Stimulated activated naive CD4-positive, alpha-beta T cell (primary cell): ENCODE results near the gene CBX5.
"Not testable (repeated sequence)": the region's sequence is repeated elsewhere in the genome, so short reads cannot be mapped to it uniquely, and the experiment has no call there.

ENCODE experiments used
- DNase-seq, 6 experiments: peaks; one replicate each; lab custom pipeline; 2025; lab: John Stamatoyannopoulos, UW

Gene CBX5

DNA sequence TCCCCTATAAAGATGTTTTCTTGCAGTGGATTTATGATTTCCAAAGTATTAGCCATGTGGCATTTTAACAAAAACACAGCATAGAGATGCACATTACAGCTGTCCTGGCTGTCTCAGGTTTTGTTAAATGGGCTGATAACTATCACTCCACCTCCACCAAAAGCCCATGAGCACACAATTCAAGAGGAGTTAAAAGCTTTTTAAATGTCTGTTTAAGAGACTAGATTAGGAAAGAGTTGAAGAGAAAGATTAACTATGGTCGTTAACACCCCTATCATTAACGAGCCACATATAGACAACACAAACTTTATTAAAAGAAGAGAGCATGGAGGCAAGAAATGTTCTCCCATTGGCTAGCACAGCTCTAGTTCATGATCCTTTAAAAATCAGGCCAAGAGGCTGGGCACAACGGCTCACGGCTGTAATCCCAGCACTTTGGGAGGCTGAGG lies 14.5 kb downstream of the CBX5 start:
- DNase-seq = no peak

DNA sequence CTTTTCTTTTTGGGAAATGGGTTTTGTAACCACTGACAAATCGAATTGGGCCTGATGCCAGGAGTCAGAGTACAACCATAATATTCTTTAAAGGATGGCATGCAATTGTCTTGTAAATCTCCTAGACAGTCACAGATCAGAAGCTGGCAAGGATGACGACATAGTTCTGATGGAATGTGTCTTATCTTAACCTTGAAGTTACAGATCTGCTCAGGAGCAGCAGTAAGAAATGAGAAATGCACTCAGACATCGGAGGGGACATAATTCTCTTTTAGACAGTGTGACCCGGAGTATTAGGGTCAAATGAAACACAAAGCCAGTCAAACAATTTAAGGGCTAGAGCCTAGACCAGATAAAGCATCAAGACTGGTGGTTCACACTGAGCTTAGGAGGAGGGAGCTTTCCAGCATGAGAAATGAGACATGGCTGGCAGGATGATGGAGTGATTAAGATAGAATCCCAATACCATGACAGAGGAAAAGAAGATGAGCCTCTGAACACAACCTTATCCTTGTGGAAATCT lies 17.5 kb downstream of the CBX5 start:
- DNase-seq = no peak

DNA sequence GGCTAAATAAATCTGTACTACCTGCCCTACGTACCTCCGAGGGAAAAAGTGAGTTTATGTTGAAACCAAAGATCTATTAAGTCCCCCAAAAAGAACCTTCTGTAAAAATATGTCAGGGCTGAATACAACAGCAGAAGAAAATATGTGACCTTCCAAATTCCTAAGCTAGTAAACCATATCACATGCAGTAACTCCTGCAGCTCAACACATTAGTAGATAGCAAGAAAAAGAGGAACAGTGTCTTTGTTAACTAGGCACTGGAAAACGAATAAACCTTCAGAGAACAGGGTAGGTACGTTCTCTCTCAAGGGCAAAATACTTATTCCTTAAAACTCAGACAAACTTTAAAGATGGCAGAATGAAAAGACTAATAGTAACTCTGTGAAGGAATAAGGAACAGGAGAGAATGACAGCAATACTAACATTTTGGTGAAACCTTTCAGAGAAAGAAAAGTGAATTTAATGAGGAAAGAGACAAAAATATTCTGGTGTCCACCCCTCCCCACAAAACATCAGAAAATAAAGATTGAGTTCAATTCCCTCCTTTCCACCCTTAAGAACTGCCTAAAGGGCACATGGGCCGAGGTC lies 18.0 kb downstream of the CBX5 start:
- DNase-seq = no peak

DNA sequence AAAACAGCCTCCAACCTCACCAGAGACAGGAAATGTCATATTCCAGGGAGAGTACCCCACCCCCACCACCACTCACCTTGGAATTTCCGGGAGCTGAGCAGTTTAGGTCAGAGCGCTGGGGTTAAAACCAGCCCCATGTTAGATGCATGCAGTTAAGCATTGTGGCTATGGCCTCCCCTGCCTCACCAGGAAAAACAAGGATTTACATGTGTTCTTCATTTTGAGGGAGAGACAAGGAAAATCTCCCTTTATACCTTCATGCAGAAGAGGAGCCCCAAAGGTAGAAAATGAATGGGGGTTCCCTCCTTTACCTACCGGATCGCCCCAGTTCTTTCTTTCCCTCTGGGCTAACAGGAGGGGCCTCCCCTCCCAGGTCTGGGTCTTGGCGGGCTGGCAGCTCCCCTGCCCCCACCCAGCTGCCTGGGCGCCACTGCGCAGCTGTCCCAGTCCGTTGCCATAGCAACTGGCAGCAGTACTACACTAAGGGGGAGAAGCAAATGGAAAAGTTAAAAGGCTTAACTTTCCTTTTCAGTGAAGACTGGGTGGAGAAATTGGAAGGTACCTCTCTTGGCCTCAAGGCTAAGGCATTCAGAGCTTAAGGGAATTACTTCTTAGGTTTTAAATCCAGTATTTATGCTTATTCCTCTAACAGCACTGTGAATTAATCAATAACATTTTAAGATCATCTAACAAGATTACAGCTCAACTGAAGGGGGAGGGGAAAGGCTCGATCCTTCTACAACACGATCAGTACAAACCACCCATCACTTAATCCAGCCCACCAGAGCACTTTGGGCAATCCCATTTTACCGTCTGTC lies 20.5 kb downstream of the CBX5 start:
- peak; percentile 32 to 63 (median 56) for DNase-seq

DNA sequence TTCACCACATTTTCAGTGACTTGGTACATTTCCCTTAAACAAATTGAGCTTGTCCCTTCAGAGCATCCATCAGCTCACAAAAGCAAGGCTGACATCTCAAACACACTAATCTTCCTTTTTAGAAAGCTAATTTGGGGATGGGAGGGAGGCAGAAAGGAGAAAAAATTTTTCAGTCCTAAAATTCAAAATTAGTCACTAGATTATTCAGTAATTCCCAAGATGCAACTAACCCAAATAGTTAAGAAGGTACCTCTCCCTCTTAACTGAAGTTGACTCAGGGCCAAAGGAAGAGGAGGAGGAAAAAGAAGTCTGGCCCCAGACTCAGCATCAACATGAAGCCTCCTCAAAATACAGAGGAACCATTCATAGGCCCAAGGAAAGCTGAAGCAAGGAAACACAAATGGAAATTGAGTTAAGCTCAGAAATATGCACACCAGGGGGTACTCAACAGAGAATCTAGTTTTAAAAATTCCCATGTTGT lies 21.7 kb downstream of the CBX5 start:
- no peak for DNase-seq

DNA sequence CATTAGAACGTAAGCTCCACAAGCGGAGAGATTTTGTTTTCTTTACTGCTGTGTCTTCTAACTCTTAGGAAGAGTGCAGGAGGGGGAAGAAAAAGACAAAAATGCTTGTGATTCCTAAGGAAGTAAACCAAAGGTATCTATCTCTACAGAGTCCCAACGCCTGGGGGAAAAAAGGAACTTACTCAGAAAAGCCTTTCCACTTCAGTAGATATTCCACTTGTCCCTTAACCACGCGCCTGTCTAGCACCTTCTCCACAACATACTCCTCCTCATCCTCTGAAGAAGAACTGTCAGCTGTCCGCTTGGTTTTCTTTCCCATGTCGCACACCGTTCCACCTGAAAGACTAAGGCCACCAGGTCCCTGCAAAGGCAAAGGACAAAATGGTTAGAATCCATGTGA lies 22.6 kb downstream of the CBX5 start:
- no peak for DNase-seq

DNA sequence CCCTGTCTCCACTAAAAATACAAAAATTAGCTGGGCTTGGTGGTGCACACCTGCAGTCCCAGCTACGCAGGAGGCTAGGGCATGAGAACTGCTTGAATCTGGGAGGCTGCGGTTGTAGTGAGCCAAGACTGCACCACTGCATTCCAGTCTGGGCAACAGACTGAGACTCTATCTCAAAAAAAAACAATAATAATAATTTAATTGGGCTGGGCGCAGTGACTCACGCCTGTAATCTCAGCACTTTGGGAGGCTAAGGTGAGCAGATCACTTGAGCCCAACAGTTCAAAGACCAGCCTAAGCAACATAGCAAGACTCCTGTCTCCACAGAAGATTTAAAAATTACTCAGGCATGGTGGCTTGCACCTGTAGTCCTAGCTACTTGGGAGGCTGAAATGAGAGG lies 26.7 kb downstream of the CBX5 start:
- DNase-seq = no peak

DNA sequence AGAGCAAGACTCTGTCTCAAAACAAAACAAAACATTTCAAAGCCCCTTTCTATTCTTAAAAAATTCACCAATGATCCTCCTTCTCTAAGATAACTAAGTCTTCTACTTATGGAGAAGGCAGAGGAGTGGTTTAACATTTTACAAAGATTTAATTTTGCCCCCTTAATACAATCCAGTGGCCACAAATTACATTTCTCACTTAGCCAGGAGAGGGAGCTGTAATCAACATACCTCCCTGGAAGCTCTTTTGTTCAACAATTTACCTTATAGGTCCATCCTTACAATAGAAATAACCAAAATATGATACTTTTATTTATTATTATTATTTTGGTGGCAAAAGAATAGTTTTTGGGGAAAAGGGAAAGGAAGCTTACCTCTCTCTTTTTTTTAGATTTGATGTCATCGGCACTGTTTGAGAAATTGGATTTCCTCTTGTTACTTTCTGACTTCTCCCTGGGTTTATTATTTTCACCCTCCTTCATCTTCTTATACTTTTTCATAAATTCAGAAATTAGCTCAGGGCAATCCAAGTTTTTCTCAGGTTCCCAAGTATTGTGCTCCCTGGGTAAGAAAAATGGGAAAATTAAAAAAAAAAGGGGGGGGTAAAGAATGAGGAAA lies 28.1 kb downstream of the CBX5 start:
- DNase-seq = peak in 3 of 6 experiments; percentile 20 to 56 (median 51)

DNA sequence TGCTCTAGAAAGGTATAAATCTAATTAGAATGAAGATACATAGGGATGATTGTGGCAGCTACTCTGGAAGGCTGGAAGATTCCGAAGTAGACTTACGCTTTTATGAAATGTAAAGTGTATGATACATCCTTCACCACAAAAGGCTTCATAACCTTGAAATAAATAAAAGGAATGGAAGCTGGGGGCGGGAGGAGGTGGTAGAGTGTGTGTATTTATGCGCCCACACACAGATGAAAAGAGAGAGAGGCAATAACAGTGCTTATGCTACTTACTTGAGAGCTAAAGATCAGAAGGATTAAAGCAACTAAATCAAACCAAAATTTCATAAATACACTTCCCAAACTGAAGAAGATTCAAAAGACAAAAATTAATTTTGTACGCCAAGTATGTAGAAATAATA lies 30.4 kb downstream of the CBX5 start:
- no peak for DNase-seq

DNA sequence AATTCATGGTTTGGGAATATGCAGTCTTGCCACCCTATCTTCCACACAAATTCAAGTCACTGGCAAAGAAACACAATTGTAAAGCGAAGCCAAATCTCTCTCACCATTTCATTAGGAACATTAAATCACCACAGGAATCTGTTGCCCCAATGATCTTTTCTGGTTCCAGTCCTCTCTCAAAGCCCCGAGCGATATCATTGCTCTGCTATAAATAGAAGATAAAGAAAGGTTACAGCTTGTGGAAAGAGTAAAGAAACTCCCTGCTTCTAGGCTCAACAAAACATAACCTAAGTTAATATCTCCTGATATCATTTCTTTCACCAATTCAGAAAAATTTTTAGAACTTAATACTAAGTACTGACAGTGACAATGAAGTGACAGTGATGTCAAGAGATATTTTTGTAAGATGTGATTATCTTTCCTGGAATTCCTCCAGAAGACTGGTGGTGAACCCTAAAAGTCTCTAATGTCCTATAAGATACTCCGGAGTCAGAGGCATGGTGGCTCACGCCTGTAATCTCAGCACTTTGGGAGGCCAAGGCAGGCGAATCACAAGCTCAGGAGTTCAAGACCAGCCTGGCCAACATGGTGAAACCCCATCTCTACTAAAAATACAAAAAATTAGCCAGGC lies 33.8 kb downstream of the CBX5 start:
- no peak for DNase-seq

DNA sequence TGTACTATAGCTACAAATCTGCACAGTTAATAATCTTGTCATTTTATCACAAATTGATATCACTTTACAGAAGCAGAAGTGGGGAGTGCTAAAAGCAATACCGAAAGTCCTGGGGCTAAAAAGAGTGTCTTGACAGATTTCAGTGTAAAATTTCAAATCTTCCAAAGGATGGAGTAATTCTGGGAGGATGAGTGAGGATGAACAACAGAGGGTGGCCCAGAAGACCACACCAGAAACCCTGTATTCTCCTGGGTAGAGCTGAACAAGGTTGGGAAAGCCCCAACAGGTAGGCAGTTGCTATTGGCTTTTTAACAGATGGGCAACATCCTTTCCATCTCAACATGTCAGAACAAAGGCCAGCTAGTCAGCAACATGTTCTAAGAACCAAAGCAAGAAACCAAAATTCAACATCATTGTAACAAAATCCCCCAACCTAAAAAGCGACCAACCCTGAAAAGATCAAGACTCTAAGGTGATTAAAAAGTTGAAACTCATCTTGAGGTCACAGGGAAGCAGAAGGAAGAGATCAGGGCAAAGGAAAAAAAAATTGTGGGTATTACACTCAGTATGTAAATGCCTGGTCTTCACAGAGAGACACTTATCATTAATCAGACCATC lies 38.8 kb downstream of the CBX5 start:
- no peak for DNase-seq

DNA sequence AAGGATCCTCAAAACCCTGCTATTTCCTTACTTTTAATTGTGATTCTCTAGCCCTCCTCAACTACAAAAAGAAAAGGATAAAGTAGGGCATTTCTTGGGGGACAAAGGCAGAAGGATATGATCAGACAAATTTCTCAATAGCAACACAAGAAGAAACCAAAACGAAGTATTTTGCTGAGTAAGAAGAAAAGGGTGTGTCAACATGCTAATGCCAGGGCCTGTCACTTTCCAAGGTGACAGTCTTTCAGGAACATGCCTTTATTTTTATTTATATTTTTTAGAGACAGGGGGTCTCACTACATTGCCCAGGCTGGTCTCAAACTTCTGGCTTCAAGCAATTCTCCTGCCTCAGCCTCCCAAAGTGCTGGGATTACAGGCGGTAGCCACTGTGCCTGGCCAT lies 39.8 kb downstream of the CBX5 start:
- no peak for DNase-seq

DNA sequence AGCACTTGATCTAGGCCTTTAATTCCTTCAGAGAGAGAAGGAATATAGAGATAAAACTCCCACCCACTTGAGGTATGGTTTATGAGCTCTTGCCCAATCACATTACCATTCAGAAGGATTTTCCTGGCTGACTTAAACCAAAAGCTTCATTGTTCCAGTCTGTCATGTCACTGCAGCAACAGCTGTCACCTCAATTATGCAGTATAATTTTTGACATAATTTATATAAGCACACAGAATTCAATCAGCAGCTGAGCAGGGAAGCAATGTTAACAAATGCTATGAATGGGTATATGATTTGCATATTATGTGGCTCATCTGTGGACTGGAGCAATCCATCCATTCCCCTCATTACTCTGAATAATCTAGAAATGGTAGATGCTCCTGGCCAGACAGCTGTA lies 40.3 kb downstream of the CBX5 start:
- no peak for DNase-seq

DNA sequence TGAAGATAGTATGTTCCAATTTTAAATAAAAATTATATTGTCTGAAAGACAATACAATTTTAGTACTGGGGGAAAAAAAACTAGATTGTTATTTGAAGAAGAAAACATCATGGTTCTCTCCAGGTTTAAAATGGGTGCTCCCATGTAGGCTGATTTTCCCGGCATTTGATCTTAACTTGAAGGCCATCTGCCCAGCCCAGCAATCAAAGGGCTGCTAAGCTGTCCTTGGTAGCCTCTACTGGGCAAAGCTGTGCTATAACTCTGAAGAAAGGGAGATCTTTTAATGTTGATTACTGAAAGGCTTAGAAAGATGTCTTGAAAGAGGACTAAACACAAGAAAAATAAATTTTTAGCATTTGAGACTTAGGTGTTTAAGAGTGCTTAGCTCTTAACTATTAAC lies 41.4 kb downstream of the CBX5 start:
- DNase-seq = no peak

DNA sequence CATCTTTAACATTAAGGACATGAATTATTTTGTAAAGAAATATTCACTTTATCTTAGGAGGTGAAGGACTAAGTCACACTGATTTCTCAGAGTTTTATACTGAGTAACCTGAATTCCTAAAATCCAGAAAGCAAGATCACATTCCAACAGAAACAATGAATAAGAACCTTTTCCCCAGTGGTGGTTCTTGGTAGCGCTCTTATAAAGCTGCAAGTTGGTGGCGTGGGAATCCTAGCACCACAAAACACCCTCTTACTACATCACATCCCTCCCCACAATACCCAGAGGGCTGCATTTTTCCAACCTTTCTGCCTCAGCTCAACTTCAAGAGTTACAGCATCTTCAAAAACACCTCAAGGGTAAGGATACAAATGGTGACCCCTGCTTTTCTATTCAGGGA lies 47.1 kb downstream of the CBX5 start:
- no peak for DNase-seq

DNA sequence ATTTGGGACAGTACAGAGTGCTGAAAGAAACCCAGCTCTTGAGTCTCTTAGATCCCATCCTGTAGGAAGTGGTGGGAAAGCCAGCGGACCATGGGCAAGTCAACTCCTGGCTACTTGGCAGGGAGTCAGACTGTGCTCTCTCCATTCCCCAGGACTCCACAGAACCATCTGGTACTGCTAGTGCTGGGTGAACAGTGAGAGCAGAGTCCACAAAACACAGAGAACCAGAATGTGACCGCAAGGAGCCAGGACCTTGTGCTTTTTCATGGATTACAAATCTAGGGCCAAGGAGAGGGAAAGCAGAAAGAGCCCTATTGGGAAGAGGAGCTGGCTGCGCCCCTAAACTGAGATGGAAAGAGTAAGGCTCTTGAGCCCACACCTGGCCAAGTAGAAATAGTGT lies 48.7 kb downstream of the CBX5 start:
- DNase-seq = not testable (repeated sequence)

DNA sequence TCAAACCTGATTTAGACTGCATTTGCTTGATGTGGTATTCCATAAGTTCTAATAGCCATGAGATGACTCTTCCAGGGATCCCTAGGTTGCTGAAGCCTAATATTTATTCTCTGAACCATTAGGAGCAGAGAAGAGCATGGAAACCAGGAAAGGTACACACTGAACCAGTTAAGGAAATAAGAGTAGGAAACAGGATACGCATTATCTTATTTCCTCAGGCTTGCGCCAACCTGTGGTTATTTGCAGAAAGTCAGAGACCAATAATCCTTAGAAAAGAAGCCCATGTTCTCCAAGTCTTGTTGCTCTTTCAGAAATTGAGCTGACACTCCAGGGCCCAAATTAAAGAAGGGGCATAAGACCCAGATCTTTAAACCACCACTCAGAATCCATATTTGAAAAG lies 49.4 kb downstream of the CBX5 start:
- no peak for DNase-seq

DNA sequence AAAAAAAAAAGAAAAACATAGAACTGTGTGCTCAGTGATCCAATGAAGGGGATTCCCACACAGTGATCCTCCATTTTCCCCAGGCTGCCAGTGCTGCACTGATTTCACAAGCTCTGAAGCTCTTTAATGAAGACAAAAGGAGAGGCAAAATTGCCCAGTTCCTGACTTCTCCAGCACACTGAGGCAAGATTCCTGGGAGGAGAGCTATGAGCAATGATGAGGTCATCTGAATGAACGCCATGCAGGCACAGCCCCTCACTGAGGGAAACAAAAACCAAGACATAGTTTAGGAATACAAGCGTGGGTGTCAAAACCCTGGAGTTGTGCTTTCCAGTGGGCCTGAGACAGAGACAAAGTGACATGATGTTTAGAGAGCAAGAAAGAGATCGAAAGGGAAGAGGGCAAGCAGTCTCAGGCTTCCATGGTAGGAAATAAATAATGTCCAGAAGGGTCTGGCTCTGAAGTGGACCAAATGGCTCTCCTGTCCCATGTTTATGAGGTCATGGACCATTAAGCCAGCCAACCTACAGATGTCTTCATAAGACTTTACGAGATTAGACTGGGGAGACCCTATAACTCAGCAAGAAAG lies 50.2 kb downstream of the CBX5 start:
- no peak for DNase-seq

DNA sequence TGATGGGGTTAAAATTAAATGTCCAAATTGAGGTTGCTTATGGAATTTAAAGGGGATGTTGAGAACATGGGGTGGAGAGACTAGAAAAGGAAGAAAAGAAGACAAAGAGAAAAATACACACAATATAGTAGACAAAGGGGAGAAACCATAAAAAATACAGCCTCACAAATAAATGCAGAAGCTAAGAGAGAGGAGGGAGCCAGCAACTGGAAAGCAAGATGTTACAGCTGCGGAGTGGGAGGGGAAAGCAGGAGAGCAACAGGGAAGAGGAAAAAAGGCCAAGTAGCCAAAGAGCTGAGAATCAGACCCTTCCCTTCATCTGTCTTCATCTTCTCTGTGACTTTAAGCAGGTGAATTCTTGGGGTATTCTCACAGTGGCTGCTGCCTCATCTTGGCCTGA lies 51.5 kb downstream of the CBX5 start:
- no peak for DNase-seq

DNA sequence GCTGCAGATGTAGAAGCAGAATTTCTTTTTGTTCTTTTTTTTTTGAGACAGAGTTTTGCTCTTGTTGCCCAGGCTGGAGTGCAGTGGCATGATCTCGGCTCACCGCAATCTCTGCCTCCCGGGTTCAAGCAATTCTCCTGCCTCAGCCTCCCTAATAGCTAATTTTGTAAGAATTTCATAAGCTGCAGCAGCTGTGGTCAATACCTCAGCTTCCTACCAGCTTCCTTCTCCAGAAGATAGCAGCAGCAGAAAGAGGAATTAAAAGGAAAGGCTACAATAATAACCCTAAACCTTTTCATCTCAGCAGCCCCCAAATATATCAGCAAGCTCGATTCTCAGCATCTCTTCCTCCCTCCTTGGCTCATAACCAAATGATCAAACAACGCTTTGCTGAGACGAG lies 52.0 kb downstream of the CBX5 start:
- not testable (repeated sequence) for DNase-seq

DNA sequence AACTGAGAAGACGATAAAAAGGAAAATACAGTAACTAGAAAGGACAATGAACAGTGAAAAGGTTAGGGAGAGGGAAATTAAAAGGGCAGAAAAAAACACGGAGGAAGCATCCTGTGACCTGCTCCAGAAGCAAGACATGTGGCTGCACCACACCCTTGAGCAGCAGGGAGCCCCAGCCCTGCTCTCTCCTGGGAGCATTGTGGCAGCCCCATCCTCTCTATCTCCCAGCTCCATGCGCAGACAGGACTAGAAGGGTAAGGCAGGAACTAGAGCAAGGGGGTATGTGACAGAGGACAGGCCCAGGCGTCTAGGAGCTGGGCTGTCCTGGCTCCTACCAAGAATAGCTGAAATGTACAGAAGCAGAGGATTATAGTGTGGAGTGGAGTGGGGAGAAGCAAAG lies 52.5 kb downstream of the CBX5 start:
- no peak for DNase-seq

DNA sequence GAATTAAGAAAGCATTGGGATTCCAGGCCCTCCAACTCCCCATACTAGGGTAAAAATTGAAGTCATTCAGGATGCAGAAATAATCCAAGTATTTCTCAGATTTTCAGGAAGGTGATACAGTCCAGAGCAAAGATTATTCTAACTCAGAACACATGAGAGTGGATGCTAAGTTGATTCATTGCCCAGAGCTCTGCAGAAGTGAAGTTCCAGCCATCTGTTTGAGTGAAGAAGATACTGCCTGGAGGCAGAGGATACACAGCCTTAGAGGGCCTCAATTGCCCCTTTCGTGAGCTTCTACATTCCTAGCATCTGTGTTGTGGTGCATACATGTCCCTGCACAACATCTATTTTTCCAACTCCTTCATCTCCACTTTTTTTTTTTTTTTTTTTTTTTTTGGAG lies 54.3 kb downstream of the CBX5 start:
- DNase-seq = no peak
